Neural cell (in vitro differentiated cells): ENCODE results near the gene GALNT15.

ENCODE experiments used
- EP300 ChIP-seq: fragments of 450-650 bp; conservative IDR thresholded peaks from 2 replicates; pipeline ENCODE4 v1.6.1; 2014; ENCODE audit warnings: antibody characterized with exemption, mild to moderate bottlenecking, moderate library complexity; ENCODE audit not compliant: poor library complexity, severe bottlenecking
- EZH2 ChIP-seq: fragments of 200-600, 300-800 bp; shearing (Covaris generic), sonication (generic); IDR thresholded peaks from 2 replicates; pipeline ENCODE4 v1.6.1; 2014; ENCODE audit warnings: antibody characterized with exemption, low read length, borderline replicate concordance, mild to moderate bottlenecking; ENCODE audit not compliant: insufficient read depth, poor library complexity, severe bottlenecking
- MXI1 ChIP-seq: fragments of 450-650 bp; conservative IDR thresholded peaks from 2 replicates; pipeline ENCODE4 v1.6.1; 2014; ENCODE audit warnings: antibody characterized with exemption, mild to moderate bottlenecking; ENCODE audit not compliant: poor library complexity, severe bottlenecking
- POLR2AphosphoS5 ChIP-seq: IDR thresholded peaks from 2 replicates; pipeline ENCODE4 v1.6.1; 2012
- RAD21 ChIP-seq: fragments of 450-650 bp; conservative IDR thresholded peaks from 2 replicates; pipeline ENCODE4 v1.6.1; 2014; ENCODE audit warnings: antibody characterized with exemption, mild to moderate bottlenecking, moderate library complexity
- TF ChIP-seq, protein P1 (sequence below): fragments of 450-650 bp; IDR thresholded peaks from 2 replicates; pipeline ENCODE4 v1.5.1; 2014; ENCODE audit warnings: antibody characterized with exemption, mild to moderate bottlenecking, moderate library complexity; ENCODE audit not compliant: poor library complexity, severe bottlenecking
- TF ChIP-seq, protein P2 (sequence below): IDR thresholded peaks from 2 replicates; pipeline ENCODE4 v1.6.1; 2012; ENCODE audit warnings: borderline replicate concordance

DNA sequence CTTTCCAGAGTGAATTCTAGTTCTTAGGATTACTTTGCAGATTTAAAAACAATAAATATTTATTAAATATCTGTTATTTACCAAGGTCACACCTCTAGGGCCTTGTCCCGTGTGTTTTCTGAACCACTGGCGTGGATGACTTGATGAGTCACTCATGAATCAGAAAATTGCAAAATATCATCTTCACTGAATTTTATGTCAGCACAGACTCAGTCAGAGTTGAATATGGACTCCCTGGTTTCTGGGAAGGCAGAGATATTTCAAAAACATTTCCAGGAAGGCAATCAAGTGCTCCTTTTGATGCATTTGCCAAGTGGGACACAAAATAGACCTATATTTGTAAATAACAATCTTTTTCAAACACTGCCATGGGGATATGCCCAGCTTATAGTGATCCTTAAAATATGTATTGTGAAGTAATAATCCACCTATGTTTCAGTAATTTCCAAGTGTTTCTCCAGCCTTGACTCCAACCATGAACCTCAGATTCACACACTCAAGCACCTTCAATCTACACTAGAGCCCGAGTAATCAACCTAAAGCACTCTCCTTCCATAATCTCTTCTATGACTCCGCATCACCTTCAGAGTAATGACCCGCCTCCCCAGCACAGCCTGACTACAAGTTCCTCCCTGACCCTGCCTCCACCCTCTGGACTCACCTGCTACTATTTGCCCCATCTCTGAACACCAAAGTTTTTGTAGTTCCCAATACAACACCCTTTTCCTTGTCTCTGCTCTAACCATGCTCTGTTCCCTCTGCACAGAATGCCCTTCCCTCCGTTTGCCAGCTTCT lies 65.9 kb downstream of the GALNT15 start:
- TF ChIP-seq, protein P1, sequence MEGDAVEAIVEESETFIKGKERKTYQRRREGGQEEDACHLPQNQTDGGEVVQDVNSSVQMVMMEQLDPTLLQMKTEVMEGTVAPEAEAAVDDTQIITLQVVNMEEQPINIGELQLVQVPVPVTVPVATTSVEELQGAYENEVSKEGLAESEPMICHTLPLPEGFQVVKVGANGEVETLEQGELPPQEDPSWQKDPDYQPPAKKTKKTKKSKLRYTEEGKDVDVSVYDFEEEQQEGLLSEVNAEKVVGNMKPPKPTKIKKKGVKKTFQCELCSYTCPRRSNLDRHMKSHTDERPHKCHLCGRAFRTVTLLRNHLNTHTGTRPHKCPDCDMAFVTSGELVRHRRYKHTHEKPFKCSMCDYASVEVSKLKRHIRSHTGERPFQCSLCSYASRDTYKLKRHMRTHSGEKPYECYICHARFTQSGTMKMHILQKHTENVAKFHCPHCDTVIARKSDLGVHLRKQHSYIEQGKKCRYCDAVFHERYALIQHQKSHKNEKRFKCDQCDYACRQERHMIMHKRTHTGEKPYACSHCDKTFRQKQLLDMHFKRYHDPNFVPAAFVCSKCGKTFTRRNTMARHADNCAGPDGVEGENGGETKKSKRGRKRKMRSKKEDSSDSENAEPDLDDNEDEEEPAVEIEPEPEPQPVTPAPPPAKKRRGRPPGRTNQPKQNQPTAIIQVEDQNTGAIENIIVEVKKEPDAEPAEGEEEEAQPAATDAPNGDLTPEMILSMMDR: no peak
- TF ChIP-seq EZH2 (no peak), POLR2AphosphoS5 (no peak), EP300 (no peak), RAD21 (no peak), MXI1 (no peak)
- TF ChIP-seq, protein P2, sequence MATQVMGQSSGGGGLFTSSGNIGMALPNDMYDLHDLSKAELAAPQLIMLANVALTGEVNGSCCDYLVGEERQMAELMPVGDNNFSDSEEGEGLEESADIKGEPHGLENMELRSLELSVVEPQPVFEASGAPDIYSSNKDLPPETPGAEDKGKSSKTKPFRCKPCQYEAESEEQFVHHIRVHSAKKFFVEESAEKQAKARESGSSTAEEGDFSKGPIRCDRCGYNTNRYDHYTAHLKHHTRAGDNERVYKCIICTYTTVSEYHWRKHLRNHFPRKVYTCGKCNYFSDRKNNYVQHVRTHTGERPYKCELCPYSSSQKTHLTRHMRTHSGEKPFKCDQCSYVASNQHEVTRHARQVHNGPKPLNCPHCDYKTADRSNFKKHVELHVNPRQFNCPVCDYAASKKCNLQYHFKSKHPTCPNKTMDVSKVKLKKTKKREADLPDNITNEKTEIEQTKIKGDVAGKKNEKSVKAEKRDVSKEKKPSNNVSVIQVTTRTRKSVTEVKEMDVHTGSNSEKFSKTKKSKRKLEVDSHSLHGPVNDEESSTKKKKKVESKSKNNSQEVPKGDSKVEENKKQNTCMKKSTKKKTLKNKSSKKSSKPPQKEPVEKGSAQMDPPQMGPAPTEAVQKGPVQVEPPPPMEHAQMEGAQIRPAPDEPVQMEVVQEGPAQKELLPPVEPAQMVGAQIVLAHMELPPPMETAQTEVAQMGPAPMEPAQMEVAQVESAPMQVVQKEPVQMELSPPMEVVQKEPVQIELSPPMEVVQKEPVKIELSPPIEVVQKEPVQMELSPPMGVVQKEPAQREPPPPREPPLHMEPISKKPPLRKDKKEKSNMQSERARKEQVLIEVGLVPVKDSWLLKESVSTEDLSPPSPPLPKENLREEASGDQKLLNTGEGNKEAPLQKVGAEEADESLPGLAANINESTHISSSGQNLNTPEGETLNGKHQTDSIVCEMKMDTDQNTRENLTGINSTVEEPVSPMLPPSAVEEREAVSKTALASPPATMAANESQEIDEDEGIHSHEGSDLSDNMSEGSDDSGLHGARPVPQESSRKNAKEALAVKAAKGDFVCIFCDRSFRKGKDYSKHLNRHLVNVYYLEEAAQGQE: no peak
